ENCODE measurements around the gene OSBPL5.

DNA sequence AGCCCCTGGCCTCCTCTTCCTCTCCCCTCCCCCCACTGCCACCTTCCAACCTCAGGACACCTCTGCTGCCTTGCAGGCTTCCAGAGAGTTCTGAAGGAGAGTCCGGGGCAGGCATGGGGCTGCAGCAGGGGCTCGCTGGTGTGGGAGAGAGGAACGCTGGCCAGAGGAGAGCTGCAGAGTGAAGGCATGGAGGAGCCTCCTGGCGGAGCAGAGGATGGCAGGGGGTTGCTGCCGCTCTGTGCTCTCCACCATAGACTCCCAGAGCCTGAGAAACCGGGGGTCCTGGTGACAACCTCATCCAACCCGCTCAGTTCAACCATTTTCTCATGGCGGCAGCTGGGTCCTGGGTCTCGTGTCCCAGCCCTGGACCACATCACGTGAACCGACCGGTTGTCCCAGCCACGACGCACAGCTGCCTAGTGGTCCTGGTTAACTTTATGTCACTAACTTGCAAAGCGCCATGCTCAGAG, 36.0 kb upstream of the OSBPL5 start:
- TF ChIP-seq, protein P1, sequence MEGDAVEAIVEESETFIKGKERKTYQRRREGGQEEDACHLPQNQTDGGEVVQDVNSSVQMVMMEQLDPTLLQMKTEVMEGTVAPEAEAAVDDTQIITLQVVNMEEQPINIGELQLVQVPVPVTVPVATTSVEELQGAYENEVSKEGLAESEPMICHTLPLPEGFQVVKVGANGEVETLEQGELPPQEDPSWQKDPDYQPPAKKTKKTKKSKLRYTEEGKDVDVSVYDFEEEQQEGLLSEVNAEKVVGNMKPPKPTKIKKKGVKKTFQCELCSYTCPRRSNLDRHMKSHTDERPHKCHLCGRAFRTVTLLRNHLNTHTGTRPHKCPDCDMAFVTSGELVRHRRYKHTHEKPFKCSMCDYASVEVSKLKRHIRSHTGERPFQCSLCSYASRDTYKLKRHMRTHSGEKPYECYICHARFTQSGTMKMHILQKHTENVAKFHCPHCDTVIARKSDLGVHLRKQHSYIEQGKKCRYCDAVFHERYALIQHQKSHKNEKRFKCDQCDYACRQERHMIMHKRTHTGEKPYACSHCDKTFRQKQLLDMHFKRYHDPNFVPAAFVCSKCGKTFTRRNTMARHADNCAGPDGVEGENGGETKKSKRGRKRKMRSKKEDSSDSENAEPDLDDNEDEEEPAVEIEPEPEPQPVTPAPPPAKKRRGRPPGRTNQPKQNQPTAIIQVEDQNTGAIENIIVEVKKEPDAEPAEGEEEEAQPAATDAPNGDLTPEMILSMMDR (IDR thresholded peaks at IDR 0.05 in 8 of 11, conservative IDR thresholded peaks at IDR 0.05 in 3 of 11), result no peak
- no peak for TF ChIP-seq POLR2A (IDR thresholded peaks at IDR 0.05)
